MCF 10A (cell line): ENCODE data around the gene COX7A2L. TPM values are rescaled to one million over a fixed set of nuclear protein-coding genes. Genes with fewer than 3 reads are reported as not detected.
A peak's percentile ranks its signal among the peaks of the same experiment; 100 is the strongest.

Experiments
- BruUV-seq: library from RNA; stranded (reverse); fragments of 400-500 nt; replicated peaks from 2 replicates; lab custom pipeline; 2021; lab: Mats Ljungman, UMichigan
- CTCF ChIA-PET: fragments of 300-600 bp; sonication (Branson Sonifier 250); formaldehyde crosslinking; extraction: SDS; loops from one replicate; lab custom pipeline; 2021; ENCODE audit warnings: antibody characterized with exemption, inconsistent platforms; lab: Yijun Ruan, JAX
- POLR2A ChIA-PET: fragments of 300-600, 350-650 bp; sonication (Branson Sonifier 250); formaldehyde crosslinking; extraction: SDS; loops from one replicate; lab custom pipeline; 2020; ENCODE audit warnings: antibody characterized with exemption, inconsistent platforms; lab: Yijun Ruan, JAX
- DNase-seq: peaks from one replicate; pipeline ENCODE4 v3.0.0-alpha.2; 2018; ENCODE audit not compliant: unreplicated experiment
- H3K27ac Mint-ChIP-seq: one replicate; pipeline ENCODE4 v1.8.0; 2022; ENCODE audit warnings: mild to moderate bottlenecking, low read depth, mixed read lengths; ENCODE audit not compliant: unreplicated experiment
- H3K27me3 Mint-ChIP-seq: one replicate; pipeline ENCODE4 v1.8.0; 2022; ENCODE audit warnings: mixed read lengths; ENCODE audit not compliant: insufficient read depth, unreplicated experiment
- H3K36me3 Mint-ChIP-seq: one replicate; pipeline ENCODE4 v1.8.0; 2022; ENCODE audit warnings: mild to moderate bottlenecking, moderate library complexity, mixed read lengths; ENCODE audit not compliant: insufficient read depth, unreplicated experiment
- H3K4me1 Mint-ChIP-seq: one replicate; pipeline ENCODE4 v1.8.0; 2022; ENCODE audit warnings: mixed read lengths; ENCODE audit not compliant: insufficient read depth, unreplicated experiment
- H3K4me3 Mint-ChIP-seq: one replicate; pipeline ENCODE4 v1.8.0; 2022; ENCODE audit warnings: mild to moderate bottlenecking, moderate library complexity, mixed read lengths; ENCODE audit not compliant: unreplicated experiment
- H3K9me3 Mint-ChIP-seq: one replicate; pipeline ENCODE4 v1.8.0; 2022; ENCODE audit warnings: mixed read lengths; ENCODE audit not compliant: unreplicated experiment
- intact Hi-C: fragments of 100-400 bp; cut with micrococcal nuclease; formaldehyde crosslinking; loops from 2 replicates; pipeline ENCODE4 v1.14.1; 2022
- total RNA-seq: library from RNA; stranded (reverse); gene quantifications from 2 replicates; pipeline ENCODE4 v1.2.3, GENCODE V29; 2022
- TF ChIP-seq, protein P1 (sequence below): fragments of 200-600 bp; IDR thresholded peaks from one replicate; pipeline ENCODE4 v1.8.0; 2022; ENCODE audit warnings: antibody characterized with exemption, mild to moderate bottlenecking; ENCODE audit not compliant: unreplicated experiment

Gene COX7A2L
- total RNA-seq, 1 experiment from 2014 or later, result 190 TPM

GRCh38 chr2:42368817-42369531 lies 8.0 kb upstream of the COX7A2L start:
- Mint-ChIP-seq H3K27ac (no peak overlapping the region), H3K36me3 (no peaks in the 10 kb centered on the region), H3K4me3 (no peak overlapping the region), H3K4me1 (peaks cover 14% of the 10 kb centered on the region), H3K27me3 (no peaks in the 10 kb centered on the region), H3K9me3 (no peaks in the 10 kb centered on the region)
- BruUV-seq, result no TSS peak
- POLR2A ChIA-PET, result interaction anchor here (0.9 to 1.3 kb wide), 3 partner anchors 9 kb away, joined by 3 to 4 read pairs (median 3); no protein-coding TSS in a partner anchor
- CTCF ChIA-PET, result interaction anchor here (0.9 kb wide), 1 partner anchor 17 kb away, joined by 3 read pairs; no protein-coding TSS in a partner anchor
- intact Hi-C loops, result loop anchor here (10.0 kb wide), 1 partner anchor 296 kb away; no protein-coding TSS in a partner anchor
- TF ChIP-seq, protein P1, sequence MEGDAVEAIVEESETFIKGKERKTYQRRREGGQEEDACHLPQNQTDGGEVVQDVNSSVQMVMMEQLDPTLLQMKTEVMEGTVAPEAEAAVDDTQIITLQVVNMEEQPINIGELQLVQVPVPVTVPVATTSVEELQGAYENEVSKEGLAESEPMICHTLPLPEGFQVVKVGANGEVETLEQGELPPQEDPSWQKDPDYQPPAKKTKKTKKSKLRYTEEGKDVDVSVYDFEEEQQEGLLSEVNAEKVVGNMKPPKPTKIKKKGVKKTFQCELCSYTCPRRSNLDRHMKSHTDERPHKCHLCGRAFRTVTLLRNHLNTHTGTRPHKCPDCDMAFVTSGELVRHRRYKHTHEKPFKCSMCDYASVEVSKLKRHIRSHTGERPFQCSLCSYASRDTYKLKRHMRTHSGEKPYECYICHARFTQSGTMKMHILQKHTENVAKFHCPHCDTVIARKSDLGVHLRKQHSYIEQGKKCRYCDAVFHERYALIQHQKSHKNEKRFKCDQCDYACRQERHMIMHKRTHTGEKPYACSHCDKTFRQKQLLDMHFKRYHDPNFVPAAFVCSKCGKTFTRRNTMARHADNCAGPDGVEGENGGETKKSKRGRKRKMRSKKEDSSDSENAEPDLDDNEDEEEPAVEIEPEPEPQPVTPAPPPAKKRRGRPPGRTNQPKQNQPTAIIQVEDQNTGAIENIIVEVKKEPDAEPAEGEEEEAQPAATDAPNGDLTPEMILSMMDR, result no peak
- no peak for DNase-seq

DNA sequence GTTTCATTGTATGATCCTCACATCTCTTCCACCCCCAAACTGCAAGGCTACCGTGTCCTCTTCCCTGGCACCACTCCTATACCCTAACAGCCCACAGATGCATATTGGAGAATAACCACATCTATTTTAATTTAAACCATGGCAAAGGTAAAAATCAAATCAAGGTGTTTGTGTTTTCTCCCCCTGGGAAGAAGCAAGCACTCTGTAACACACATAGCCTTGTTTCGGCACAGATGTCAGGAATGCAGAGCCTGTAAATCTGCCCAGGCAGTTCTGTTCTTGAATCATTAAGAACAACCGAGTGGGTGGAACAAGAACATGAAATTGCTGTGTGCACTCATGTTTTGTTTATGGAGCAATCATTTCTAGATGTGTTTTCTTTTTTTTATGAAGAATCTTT lies 6.8 kb upstream of the COX7A2L start:
- intact Hi-C loops, result loop anchor here (10.0 kb wide), 1 partner anchor 297 kb away; no protein-coding TSS in a partner anchor
- peak overlapping the region; percentile 78 for H3K27ac Mint-ChIP-seq
- TF ChIP-seq, protein P1, result no peak
- no peaks in the 10 kb centered on the region for H3K9me3 Mint-ChIP-seq
- DNase-seq, result no peak
- BruUV-seq, result no TSS peak
- peaks cover 14% of the 10 kb centered on the region for H3K4me1 Mint-ChIP-seq
- no peaks in the 10 kb centered on the region for H3K27me3 Mint-ChIP-seq
- ChIA-PET CTCF (interaction anchor here (0.7 to 1.0 kb wide), 2 partner anchors 36 to 278 kb away, joined by 3 read pairs; no protein-coding TSS in a partner anchor), POLR2A (interaction anchor here (0.7 to 0.9 kb wide), 5 partner anchors 8 to 1918 kb away, joined by 3 to 4 read pairs (median 3); no protein-coding TSS in a partner anchor)
- H3K4me3 Mint-ChIP-seq, result peak overlapping the region; percentile 22
- H3K36me3 Mint-ChIP-seq, result no peaks in the 10 kb centered on the region

DNA sequence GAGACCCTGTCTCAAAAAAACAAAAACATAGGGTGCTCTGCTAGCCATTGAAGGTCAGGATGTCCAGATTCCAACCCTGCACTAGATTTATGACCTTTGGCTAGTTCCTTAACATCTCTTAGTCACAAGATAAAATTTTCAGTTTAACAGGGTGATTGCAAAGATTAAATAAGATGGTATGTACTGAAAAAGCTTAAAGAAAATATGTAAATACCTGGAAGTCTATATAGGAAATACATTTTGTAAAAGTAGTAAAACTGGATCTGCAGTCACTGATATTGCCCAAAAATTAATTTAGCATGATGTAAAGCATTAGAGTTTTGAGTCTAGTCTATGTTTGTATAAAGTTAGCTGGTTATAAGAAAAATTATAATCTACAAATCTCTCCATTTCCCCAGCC lies 5.4 kb upstream of the COX7A2L start:
- no TSS peak for BruUV-seq
- no peaks in the 10 kb centered on the region for H3K27me3 Mint-ChIP-seq
- intact Hi-C loops, result loop anchor here (10.0 kb wide), 1 partner anchor 298 kb away; no protein-coding TSS in a partner anchor
- CTCF ChIA-PET, result interaction anchor here (0.8 kb wide), 1 partner anchor 129 kb away, joined by 3 read pairs; no protein-coding TSS in a partner anchor
- peaks cover 14% of the 10 kb centered on the region for H3K4me1 Mint-ChIP-seq
- H3K36me3 Mint-ChIP-seq, result no peaks in the 10 kb centered on the region
- POLR2A ChIA-PET, result interaction anchor here (0.6 to 1.0 kb wide), 2 partner anchors 10 to 279 kb away, joined by 3 read pairs; no protein-coding TSS in a partner anchor
- no peaks in the 10 kb centered on the region for H3K9me3 Mint-ChIP-seq
- H3K4me3 Mint-ChIP-seq, result no peak overlapping the region
- no peak overlapping the region for H3K27ac Mint-ChIP-seq
- no peak for DNase-seq
- TF ChIP-seq, protein P1, result no peak

GRCh38 chr2:42364658-42365057 lies 3.6 kb upstream of the COX7A2L start:
- DNase-seq, result no peak
- intact Hi-C loops, result loop anchor here (10.0 kb wide), 1 partner anchor 300 kb away; no protein-coding TSS in a partner anchor
- no peaks in the 10 kb centered on the region for H3K27me3 Mint-ChIP-seq
- no peaks in the 10 kb centered on the region for H3K9me3 Mint-ChIP-seq
- TF ChIP-seq, protein P1, result no peak
- BruUV-seq, result no TSS peak
- H3K27ac Mint-ChIP-seq, result no peak overlapping the region
- peaks cover 21% of the 10 kb centered on the region for H3K4me1 Mint-ChIP-seq
- no peaks in the 10 kb centered on the region for H3K36me3 Mint-ChIP-seq
- ChIA-PET POLR2A (no interaction called here), CTCF (no interaction called here)
- H3K4me3 Mint-ChIP-seq, result no peak overlapping the region
